Esophagus muscularis mucosa (tissue), 4 donors: ENCODE data around the gene PLEKHA8.

Source experiments
- EP300 ChIP-seq: sonication (generic); formaldehyde crosslinking; IDR thresholded peaks from one replicate; pipeline ENCODE4 v1.6.1; 2017; ENCODE audit warnings: antibody characterized with exemption
- POLR2A ChIP-seq: fragments of 450-650 bp; IDR thresholded peaks from one replicate; pipeline ENCODE4 v1.6.1; 2017; ENCODE audit warnings: antibody characterized with exemption, moderate library complexity, mild to moderate bottlenecking, low read depth
- POLR2AphosphoS5 ChIP-seq, 2 donors: sonication (generic); formaldehyde crosslinking; IDR thresholded peaks; one replicate each; pipeline ENCODE4 v1.6.1; 2017; ENCODE audit warnings: antibody characterized with exemption in 2 of 2
- TF ChIP-seq, protein P1 (sequence below), 3 experiments: fragments of 200-600 bp in 2 of 3; fragments of 450-650 bp in 1 of 3; sonication (generic) in 2 of 3; IDR thresholded peaks; one replicate each; pipeline ENCODE4 v1.5.1; 2017 to 2019; ENCODE audit warnings: antibody characterized with exemption in 3 of 3, mild to moderate bottlenecking in 2 of 3, moderate library complexity in 1 of 3

DNA sequence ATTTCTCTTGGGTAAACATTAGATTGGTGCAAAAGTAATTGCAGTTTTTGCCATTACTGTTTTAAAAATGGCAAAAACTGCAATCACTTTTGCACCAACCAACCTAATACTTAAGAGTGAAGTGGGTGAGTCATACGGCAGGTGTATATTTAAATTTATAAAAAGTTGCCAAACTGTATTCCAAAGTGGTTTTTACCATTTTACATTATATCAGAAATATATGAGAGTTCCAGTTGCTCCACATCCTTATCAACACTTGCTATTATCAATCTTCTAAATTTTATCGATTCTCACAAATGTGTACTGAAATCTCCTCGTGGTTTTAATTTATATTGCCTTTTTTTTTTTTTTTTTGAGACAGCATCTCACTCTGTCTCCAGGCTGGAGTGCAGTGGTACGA, 35.1 kb upstream of the PLEKHA8 start:
- TF ChIP-seq, protein P1, sequence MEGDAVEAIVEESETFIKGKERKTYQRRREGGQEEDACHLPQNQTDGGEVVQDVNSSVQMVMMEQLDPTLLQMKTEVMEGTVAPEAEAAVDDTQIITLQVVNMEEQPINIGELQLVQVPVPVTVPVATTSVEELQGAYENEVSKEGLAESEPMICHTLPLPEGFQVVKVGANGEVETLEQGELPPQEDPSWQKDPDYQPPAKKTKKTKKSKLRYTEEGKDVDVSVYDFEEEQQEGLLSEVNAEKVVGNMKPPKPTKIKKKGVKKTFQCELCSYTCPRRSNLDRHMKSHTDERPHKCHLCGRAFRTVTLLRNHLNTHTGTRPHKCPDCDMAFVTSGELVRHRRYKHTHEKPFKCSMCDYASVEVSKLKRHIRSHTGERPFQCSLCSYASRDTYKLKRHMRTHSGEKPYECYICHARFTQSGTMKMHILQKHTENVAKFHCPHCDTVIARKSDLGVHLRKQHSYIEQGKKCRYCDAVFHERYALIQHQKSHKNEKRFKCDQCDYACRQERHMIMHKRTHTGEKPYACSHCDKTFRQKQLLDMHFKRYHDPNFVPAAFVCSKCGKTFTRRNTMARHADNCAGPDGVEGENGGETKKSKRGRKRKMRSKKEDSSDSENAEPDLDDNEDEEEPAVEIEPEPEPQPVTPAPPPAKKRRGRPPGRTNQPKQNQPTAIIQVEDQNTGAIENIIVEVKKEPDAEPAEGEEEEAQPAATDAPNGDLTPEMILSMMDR (IDR thresholded peaks at IDR 0.05) = no peak
- TF ChIP-seq POLR2A (no peak), POLR2AphosphoS5 (IDR thresholded peaks at IDR 0.05) (no peak), EP300 (no peak)
